ENCODE data around the gene ZFP91. TPM values are rescaled to one million over a fixed set of nuclear protein-coding genes. Genes with fewer than 3 reads are reported as not detected.

Gene ZFP91
- total and polyA plus RNA-seq, 9 of the 15 experiments (the other 6 are each of a cell fraction or from before 2014, with no cell fraction given), result 17.6 to 58.3 (median 34.0) TPM

GRCh38 chr11:58577555-58578135 lies 1.2 kb upstream of the ZFP91 start (continued):
- peak; percentile 60; the same call in 1 of the 2 replicates for TF ChIP-seq AFF4 (CRISPR knock-in tag; IDR thresholded peaks at IDR 0.05)
- TF ChIP-seq SMAD3 (CRISPR knock-in tag; conservative IDR thresholded peaks at IDR 0.05), result no peak
- no peak for TF ChIP-seq THRA (IDR thresholded peaks at IDR 0.05)
- no peak for TF ChIP-seq ZNF696 (CRISPR knock-in tag; conservative IDR thresholded peaks at IDR 0.05)
- TF ChIP-seq PHTF2 (CRISPR knock-in tag; IDR thresholded peaks at IDR 0.05), result 0 out of 2 replicates have a peak, but pooled peaks have one; percentile 27
- TF ChIP-seq ZBTB26 (CRISPR knock-in tag; IDR thresholded peaks at IDR 0.05), result no peak
- TF ChIP-seq PRDM10 (IDR thresholded peaks at IDR 0.05; ENCODE audit: partially characterized antibody), result peak; percentile 92
- peak; percentile 0 for TF ChIP-seq MEIS2 (IDR thresholded peaks at IDR 0.05; ENCODE audit: partially characterized antibody)
- TF ChIP-seq ATF3 (IDR thresholded peaks at IDR 0.05), result peak; percentile 92
- 0 out of 2 replicates have a peak, but pooled peaks have one; percentile 8 for TF ChIP-seq ATF3 (CRISPR knock-in tag; conservative IDR thresholded peaks at IDR 0.05)
- no peak for TF ChIP-seq ZNF436 (CRISPR knock-in tag; IDR thresholded peaks at IDR 0.05)
- TF ChIP-seq PHF20 (IDR thresholded peaks at IDR 0.05; ENCODE audit: partially characterized antibody), result peak; percentile 31
- TF ChIP-seq SMC3 (conservative IDR thresholded peaks at IDR 0.05; ENCODE audit: insufficient read depth, low read depth, low read length), result no peak
- TF ChIP-seq CHD1 (IDR thresholded peaks at IDR 0.05; ENCODE audit: low read length), result peak; percentile 78
- TF ChIP-seq FOXJ3 (CRISPR knock-in tag; IDR thresholded peaks at IDR 0.05), result no peak
- no peak for TF ChIP-seq HMG20B (CRISPR knock-in tag; IDR thresholded peaks at IDR 0.05)
- peak in 1 of 2 experiments; percentile 56; a peak in 1 of 4 replicates for TF ChIP-seq SIN3A (IDR thresholded peaks at IDR 0.05; ENCODE audit: borderline replicate concordance in 2 of 2, control insufficient read depth in 1 of 2, low read depth in 2 of 2, low read length in 2 of 2)

Data from K562 (cell line).